Measurements from ENCODE around the gene OSTF1.

Gene OSTF1

DNA sequence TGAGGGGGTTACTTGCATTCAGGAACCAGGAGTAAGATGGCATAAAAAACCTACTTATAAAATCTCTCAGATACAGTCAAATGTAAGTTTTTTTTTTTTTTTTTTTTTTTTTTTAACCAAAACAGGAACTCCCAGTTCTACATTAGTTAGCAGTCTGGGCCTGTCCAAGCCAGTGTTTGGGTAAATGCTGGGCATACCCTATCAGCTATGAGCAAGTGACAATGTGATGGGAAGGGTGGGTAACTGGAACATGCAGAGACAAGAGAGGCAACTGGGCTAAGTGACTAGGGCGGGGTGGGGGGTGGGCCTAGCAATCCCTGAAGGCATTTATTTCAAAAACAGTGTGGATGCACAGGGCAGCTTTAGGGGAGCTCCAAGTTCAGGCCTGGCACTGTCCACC, 2.7 kb upstream of the OSTF1 start:
- no peak for DNase-seq

DNA sequence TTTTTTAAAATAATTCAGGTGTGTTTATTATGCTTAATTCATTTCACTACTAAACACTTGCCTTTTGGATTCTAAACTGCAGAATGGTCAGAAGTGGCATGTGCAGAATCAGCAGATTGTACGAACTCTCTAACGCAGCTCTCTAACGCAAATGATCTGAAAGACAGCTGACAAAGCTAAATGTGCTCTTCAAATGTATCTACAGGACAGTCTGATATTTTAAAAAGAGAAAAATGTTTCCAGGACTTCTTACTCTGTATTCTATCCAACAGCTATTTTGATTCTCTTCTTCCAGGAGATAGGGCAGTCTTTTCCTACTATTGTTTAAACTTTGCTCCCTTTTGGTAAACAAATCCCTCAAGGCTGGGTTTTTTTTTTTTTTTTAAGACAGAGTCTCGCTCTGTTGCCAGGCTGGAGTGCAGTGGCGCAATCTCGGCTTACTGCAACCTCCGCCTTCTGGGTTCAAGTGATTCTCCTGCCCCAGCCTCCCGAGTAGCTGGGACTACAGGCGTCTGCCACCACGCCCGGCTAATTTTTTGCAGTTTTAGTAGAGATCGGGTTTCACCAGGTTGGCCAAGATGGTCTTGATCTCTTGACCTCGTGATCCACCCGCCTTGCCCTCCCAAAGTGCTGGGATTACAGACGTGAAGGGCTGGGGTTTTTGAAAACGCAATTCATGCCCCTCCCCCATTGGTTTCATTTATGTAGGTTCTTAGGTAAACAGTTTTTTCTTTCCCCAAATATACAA, 1.6 kb upstream of the OSTF1 start:
- DNase-seq = no peak

DNA sequence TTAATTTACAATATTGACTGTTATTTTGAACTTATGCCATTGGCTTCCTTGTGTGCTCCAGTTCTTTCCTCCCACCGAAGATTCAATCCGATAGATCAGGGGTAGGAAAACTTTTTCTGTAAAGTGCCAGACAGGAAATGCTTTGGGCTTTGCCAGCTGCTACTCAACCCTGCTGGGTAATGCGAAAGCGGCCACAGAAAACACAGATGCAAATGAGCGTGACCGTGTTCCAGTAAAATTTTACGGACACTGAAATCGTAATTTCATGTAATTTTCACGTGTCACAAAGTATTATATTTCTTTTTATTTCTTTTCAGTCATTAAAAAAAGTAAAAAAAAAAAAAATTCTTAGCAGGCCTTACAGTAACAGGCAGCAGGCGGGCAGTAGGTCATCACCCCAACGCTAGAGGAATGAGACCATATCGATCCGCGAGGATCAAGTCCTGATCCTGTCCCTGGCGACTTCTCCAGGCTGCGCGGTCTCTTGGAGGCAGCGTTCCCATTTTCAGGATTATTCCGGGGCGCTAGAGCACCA, 958 bp upstream of the OSTF1 start:
- DNase-seq = peak; percentile 68

- DNase-seq = no peak
Observed at GRCh38 chr9:75088646-75089372, 495 bp downstream of the OSTF1 start.

DNA sequence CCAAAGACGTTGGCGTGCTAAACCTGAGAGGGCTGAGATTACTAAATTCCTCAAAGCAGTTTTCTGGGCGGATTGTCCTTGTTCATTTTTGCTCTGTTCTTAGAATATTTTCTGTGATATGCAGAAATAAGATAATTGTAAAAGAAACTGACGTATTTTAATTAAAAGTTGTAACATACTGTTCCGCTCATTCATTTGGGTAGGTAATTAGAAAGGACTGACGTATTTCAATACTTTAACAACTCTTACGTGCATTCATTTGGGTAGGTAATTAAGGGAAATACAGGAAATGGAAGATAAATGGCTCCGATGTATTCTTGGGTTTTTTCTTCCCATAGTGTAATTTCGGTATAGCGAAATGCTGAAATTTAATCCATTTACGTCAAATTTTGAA, 1.1 kb downstream of the OSTF1 start:
- no peak for DNase-seq

- DNase-seq = no peak
Observed at GRCh38 chr9:75090579-75090978, 2.3 kb downstream of the OSTF1 start.

DNA sequence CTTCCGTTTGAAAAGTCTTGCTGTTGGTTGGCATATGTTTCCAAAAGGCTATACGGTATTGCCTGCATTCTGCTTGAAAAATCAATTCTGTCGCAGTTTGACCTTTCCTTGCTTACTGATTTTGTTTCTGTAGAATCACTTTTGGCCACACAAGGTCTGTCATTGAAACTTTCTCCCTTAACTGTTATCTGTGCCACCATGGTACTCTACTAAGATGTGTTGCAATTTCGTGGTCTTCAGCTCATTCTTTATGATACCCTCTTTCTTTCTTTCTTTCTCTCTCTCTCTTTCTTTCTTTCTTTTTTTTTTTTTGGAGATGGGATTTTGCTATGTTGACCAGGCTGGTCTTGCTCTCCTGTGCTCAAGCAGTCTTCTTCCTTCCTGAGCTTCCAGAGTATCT, 4.5 kb downstream of the OSTF1 start:
- no peak for DNase-seq

DNA sequence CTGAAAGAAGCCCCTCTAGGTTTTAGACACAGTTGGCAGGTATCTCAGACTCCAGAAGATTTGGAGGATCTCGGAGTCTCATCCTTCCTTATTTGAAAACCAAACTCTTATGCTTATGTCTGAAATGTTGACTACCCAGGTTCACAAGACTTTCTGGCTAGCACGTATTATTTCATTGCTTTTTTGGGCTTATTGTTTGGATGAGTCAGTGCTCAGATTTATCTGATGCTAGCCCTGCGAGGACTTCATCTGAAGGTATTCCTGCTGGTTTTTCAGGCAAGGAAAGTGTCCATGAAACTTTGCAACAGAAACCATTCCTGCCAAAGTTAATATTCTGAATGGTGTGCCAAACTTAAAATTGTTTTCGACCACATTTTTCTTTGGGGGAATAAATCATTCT, 8.5 kb downstream of the OSTF1 start:
- DNase-seq = no peak

- DNase-seq = no peak
Observed at GRCh38 chr9:75101004-75101588, 12.8 kb downstream of the OSTF1 start.

DNA sequence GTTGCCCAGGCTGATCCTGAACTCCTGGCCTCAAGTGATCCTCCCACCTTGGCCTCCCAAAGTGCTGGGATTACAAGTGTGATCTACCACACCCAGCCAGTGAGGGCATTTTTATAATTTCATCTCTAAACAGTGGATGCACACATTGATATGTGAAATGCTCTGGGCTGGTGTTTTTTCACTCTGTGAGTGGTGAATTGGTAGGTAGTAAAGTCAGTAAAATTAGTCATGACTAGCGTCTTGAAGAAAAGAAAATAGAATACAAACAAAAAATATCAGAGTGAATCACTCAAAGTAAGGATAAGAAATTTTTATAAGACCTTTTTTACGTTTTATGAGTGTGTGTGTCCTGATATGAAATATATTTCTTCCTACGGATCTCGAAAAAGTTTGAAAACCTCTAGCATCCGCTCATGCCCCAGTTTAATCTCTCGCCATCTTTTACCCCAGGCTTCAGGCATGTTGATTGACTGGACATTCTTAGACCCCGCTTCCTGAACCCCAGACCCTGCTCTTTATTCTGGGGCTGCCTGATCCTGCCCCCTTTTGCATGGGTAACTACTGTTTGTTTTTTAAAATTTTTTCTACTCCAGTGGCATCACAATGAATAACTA, 14.0 kb downstream of the OSTF1 start:
- no peak for DNase-seq

- no peak for DNase-seq
Observed at GRCh38 chr9:75104607-75105006, 16.3 kb downstream of the OSTF1 start.

GRCh38 chr9:75105019-75105540, 16.8 kb downstream of the OSTF1 start:
- no peak for DNase-seq

- no peak for DNase-seq
Observed at GRCh38 chr9:75105841-75106240, 17.5 kb downstream of the OSTF1 start.

DNA sequence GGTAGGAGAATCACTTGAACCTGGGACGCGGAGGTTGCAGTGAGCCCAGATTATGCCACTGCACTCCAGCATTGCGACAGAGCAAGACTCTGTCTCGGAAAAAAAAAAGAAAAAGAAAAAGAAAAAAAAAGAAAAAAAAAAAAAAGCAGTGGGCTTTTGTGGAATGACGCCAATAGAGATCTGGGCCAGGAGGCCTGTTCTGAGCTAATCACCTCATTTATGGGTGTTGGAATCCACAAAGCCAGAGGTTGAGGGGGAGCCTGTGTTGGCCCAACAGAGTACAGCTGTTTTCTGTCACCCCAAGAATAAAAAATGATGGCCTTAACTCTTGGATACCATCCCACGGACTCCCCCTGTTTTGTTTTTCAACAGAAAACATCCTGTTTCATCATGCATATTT, 18.5 kb downstream of the OSTF1 start:
- DNase-seq = no peak

- DNase-seq = peak; percentile 35
Observed at GRCh38 chr9:75108571-75108970, 20.3 kb downstream of the OSTF1 start.

DNA sequence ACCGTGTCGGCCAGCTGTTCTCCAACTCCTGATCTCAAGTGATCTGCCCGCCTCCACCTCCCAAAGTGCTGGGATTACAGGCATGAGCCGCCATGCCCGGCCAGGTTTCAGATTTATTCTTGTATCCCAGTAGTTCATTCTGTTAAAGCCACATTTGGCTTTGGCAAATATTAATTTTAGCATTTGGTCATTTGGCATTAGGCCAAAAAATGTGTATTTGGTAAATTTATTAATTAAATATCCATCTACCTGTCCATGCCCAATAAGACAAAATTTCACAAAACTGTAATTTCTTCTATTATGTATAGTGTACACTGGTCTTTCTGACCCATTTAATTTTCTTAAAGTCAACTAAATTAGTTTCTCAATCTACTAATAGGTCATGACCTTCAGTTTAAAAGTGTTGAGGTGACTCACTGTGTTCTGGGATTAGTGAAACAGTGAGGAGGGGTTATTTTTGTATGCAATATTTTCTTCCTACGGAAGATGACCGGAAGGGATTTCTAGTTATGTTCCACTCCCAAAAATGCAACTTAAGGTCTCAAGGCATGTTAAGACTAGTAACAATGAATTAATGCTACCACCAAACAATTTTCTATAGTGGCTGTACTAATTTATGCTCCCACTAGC, 21.0 kb downstream of the OSTF1 start:
- DNase-seq = no peak

GRCh38 chr9:75111019-75111622, 22.8 kb downstream of the OSTF1 start:
- DNase-seq = no peak

DNA sequence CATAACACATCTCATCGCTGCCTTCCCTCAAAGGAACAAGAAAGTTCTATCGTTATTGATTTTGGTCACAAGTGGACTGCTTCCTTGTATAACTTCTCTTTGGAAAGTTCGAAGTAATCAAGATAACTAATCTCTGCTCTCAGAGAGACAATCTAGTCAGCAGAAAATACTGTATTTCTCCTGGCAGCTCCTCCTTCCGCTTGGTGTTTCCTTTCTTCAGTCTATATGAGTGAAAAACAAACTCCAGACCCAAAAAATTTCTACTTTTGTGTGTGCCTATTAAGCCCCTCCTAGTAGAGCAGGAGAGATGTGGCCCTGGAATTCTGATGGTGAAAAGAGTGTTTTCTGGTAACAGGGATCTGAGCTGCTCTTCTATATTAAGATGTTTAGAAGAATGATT, 24.5 kb downstream of the OSTF1 start:
- DNase-seq = no peak

DNA sequence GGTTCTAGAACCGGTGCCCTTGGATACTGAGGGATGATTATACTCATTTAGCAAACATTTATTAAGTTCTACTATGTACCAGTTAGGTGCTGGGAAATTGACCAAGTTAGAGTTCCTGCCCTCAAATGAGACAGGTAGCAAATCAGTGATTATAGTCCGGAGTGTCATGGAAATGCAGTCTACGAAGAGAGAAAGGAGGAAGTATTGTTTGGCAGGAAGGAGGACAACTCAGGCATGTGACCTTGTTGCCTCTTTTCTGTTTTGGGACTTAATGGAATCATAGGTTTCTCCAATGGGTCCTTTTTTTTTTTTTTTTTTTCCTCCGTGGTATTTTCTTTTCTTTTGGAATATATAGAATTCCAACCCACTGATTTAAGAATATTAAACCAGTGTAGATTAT, 28.0 kb downstream of the OSTF1 start:
- DNase-seq = no peak

- no peak for DNase-seq
Observed at GRCh38 chr9:75117564-75117963, 29.2 kb downstream of the OSTF1 start.

GRCh38 chr9:75120686-75121085, 32.4 kb downstream of the OSTF1 start:
- no peak for DNase-seq

DNA sequence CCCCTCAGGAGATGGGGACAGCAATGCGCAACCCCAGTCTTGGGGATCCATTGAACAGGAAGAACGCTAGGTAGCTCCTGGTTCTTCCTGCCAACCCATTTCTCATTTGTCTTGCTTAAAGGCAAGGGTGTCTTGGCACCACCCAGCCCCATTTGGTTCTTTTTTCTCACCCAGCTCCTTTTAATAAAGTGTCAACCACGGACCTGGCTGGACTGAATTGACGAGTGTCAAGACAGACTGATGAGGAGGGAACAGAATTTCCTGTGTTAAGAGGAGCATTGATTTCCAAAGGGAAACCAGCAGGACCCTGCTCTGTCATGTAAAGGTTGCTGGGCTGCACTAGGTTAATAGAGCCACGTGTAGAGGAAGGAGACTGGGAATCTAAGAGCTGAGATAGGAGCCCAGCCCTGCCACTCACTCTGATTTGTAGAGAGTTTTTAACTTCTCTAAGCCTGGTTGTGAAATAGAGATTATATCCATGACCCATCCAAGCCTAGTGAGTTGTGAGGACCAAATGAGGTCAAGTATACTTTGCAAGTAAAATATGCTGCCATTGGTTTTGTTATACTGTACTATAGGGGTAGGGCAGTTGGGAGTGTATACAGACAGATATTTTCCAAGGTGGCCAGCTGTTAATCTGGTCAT, 33.7 kb downstream of the OSTF1 start:
- no peak for DNase-seq

Measured in CD4-positive, alpha-beta T cell treated with Interleukin-21 for 1 hour (primary cell).